Measurements from ENCODE around the gene B4GALT5.

DNA sequence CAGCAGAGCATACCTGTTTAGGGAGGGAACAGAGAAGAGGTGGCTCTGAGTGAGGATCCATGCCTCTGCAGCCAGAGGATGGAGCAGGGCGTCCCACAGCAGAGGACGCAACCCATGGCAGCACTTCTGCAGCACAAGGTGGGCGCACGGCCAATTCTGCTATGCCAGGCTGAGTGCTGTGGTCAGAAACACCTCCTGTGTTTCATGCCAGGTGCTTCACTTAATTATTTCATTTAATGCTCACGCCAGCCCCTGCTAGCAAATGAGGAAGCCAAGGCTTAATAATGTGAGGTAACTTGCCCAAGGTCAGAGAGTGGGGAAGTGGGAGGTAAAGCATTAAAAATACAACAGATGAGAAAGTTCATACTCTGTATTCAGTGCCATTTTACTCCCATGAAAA lies 77.2 kb downstream of the B4GALT5 start:
- TF ChIP-seq, protein P1, sequence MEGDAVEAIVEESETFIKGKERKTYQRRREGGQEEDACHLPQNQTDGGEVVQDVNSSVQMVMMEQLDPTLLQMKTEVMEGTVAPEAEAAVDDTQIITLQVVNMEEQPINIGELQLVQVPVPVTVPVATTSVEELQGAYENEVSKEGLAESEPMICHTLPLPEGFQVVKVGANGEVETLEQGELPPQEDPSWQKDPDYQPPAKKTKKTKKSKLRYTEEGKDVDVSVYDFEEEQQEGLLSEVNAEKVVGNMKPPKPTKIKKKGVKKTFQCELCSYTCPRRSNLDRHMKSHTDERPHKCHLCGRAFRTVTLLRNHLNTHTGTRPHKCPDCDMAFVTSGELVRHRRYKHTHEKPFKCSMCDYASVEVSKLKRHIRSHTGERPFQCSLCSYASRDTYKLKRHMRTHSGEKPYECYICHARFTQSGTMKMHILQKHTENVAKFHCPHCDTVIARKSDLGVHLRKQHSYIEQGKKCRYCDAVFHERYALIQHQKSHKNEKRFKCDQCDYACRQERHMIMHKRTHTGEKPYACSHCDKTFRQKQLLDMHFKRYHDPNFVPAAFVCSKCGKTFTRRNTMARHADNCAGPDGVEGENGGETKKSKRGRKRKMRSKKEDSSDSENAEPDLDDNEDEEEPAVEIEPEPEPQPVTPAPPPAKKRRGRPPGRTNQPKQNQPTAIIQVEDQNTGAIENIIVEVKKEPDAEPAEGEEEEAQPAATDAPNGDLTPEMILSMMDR (IDR thresholded peaks at IDR 0.05), result no peak
- no peak for TF ChIP-seq EP300 (IDR thresholded peaks at IDR 0.05)
